HL-60 (cell line): ENCODE data around the gene ACER1.

Experiments
- DNase-seq, 2 experiments: peaks; one replicate each; pipeline ENCODE4 v3.0.0-alpha.2; 2010 to 2020; ENCODE audit warnings: low read depth in 1 of 2, low spot score in 1 of 2
- H3K27ac ChIP-seq: fragments of 250-450 bp; sonication (Bioruptor Pico); replicated peaks from 2 replicates; pipeline ENCODE4 v1.5.1; 2020; ENCODE audit warnings: mild to moderate bottlenecking, moderate library complexity
- H3K27me3 ChIP-seq: fragments of 250-450 bp; sonication (Bioruptor Pico); 2 replicates; pipeline ENCODE4 v1.5.1; 2021; ENCODE audit warnings: mild to moderate bottlenecking, moderate library complexity; ENCODE audit not compliant: insufficient read depth, poor library complexity, severe bottlenecking
- H3K4me3 ChIP-seq: replicated peaks from 2 replicates; pipeline ENCODE4 v1.5.1; 2011; ENCODE audit warnings: mild to moderate bottlenecking, control low read depth, low read length; ENCODE audit not compliant: insufficient read depth
- CTCF ChIP-seq: IDR thresholded peaks from one replicate; pipeline ENCODE4 v1.5.1; 2011; ENCODE audit warnings: low read length, control low read depth, inconsistent platforms; ENCODE audit not compliant: insufficient read depth
- GABPA ChIP-seq: IDR thresholded peaks from 2 replicates; pipeline ENCODE4 v1.6.1; 2012; ENCODE audit warnings: low read depth
- POLR2AphosphoS5 ChIP-seq: IDR thresholded peaks from 2 replicates; pipeline ENCODE4 v1.6.1; 2012; ENCODE audit warnings: low read depth
- SPI1 ChIP-seq: IDR thresholded peaks from 2 replicates; pipeline ENCODE4 v1.6.1; 2012; ENCODE audit warnings: low read depth, mild to moderate bottlenecking, borderline replicate concordance
- TF ChIP-seq, protein P1 (sequence below): IDR thresholded peaks from 2 replicates; pipeline ENCODE4 v1.6.1; 2012; ENCODE audit warnings: low read depth; ENCODE audit not compliant: insufficient replicate concordance

The ACER1 gene

GRCh38 chr19:6297202-6297601, 36.2 kb downstream of the ACER1 start:
- H3K27me3 ChIP-seq, result no peaks in the 10 kb centered on the region
- H3K4me3 ChIP-seq, result no peak overlapping the region
- no peak overlapping the region for H3K27ac ChIP-seq
- TF ChIP-seq, protein P1, sequence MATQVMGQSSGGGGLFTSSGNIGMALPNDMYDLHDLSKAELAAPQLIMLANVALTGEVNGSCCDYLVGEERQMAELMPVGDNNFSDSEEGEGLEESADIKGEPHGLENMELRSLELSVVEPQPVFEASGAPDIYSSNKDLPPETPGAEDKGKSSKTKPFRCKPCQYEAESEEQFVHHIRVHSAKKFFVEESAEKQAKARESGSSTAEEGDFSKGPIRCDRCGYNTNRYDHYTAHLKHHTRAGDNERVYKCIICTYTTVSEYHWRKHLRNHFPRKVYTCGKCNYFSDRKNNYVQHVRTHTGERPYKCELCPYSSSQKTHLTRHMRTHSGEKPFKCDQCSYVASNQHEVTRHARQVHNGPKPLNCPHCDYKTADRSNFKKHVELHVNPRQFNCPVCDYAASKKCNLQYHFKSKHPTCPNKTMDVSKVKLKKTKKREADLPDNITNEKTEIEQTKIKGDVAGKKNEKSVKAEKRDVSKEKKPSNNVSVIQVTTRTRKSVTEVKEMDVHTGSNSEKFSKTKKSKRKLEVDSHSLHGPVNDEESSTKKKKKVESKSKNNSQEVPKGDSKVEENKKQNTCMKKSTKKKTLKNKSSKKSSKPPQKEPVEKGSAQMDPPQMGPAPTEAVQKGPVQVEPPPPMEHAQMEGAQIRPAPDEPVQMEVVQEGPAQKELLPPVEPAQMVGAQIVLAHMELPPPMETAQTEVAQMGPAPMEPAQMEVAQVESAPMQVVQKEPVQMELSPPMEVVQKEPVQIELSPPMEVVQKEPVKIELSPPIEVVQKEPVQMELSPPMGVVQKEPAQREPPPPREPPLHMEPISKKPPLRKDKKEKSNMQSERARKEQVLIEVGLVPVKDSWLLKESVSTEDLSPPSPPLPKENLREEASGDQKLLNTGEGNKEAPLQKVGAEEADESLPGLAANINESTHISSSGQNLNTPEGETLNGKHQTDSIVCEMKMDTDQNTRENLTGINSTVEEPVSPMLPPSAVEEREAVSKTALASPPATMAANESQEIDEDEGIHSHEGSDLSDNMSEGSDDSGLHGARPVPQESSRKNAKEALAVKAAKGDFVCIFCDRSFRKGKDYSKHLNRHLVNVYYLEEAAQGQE, result no peak
- no peak for TF ChIP-seq GABPA
- no peak for TF ChIP-seq SPI1
- TF ChIP-seq POLR2AphosphoS5, result no peak
- TF ChIP-seq CTCF, result no peak
- no peak for DNase-seq

- Histone ChIP-seq H3K4me3 (no peak overlapping the region), H3K27ac (no peak overlapping the region), H3K27me3 (no peaks in the 10 kb centered on the region)
- DNase-seq, result no peak
- TF ChIP-seq, protein P1, result no peak
- TF ChIP-seq POLR2AphosphoS5, result no peak
- TF ChIP-seq GABPA, result no peak
- TF ChIP-seq CTCF, result no peak
- no peak for TF ChIP-seq SPI1
Observed at GRCh38 chr19:6292006-6292405, 41.4 kb downstream of the ACER1 start.

DNA sequence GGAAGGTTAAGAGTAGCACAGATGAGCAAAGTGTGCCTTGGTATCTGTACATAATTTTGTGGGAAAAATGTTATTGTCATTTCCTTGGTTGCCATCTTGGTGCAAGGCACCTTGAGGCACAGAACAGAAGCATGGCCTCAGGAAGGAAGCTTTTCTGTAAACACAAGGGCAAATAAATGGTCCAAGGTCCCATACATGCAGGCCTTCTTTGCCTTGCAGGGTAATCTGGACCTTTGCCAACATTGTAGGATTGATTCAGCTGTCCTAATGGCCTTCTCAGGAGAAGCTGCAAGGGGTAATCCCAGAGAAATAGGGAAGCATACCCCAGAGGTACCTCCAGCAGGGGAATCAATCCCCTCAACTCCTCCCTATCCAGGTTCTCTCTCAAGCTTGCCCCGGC, 44.7 kb downstream of the ACER1 start:
- no peaks in the 10 kb centered on the region for H3K27me3 ChIP-seq
- no peak for DNase-seq
- no peak overlapping the region for H3K27ac ChIP-seq
- no peak overlapping the region for H3K4me3 ChIP-seq
- no peak for TF ChIP-seq GABPA
- TF ChIP-seq, protein P1, result no peak
- TF ChIP-seq POLR2AphosphoS5, result no peak
